Right cardiac atrium (tissue), 5 donors: Measurements from ENCODE around the gene SNX33. TPM values are rescaled to one million over a fixed set of nuclear protein-coding genes. Genes with fewer than 3 reads are reported as not detected.

Source experiments
- ATAC-seq, 2 donors: fragments of 200-7000 bp; cut with Tn5 transposase; one replicate each; pipeline versions ENCODE4 v1.8.0 to v1.9.1; 2020; ENCODE audit warnings: moderate library complexity in 2 of 2, mild to moderate bottlenecking in 1 of 2
- DNase-seq, 3 donors: peaks; one replicate each; pipeline ENCODE4 v3.0.0-alpha.2; 2020
- H3K27ac ChIP-seq: one replicate; pipeline ENCODE4 v1.5.1; 2013; ENCODE audit warnings: mild to moderate bottlenecking, low read length, control low read depth, moderate library complexity
- H3K27me3 ChIP-seq: one replicate; pipeline ENCODE4 v1.6.1; 2013; ENCODE audit not compliant: control insufficient read depth, insufficient read depth
- H3K4me1 ChIP-seq: one replicate; pipeline ENCODE4 v1.6.1; 2013; ENCODE audit warnings: low read length; ENCODE audit not compliant: control insufficient read depth, insufficient read depth
- H3K4me3 ChIP-seq: one replicate; pipeline ENCODE4 v1.5.1; 2013; ENCODE audit warnings: low read length, control low read depth
- H3K9me3 ChIP-seq: one replicate; pipeline ENCODE4 v1.6.1; 2013; ENCODE audit warnings: low read length; ENCODE audit not compliant: control insufficient read depth
- WGBS: extraction: QIAGEN DNeasy Blood & Tissue Kit; methylation state at CpG from one replicate; pipeline ENCODE4 v1.1.7; 2013; 5-methylcytosine and 5-hydroxymethylcytosine counted together
- intact Hi-C, 4 donors: fragments of 100-400 bp; cut with DNase I; formaldehyde crosslinking; loops; one replicate each; pipeline versions ENCODE4 v1.11.0 to v1.14.0; 2022 to 2023
- long read RNA-seq, 4 donors: library from polyadenylated mRNA; unstranded; transcript quantifications; one replicate each; pipeline ENCODE4 v2.0.0, GENCODE V29; 2020 to 2021
- polyA plus RNA-seq: library from polyadenylated mRNA; stranded (reverse); fragments of 200-250 nt; gene quantifications from one replicate; pipeline ENCODE4 v1.2.3, GENCODE V29; 2013
- total RNA-seq, 4 donors: library from RNA; stranded (reverse); fragmentation: NEBNext Ultra II Directional; extraction: Animal tissue kit (Norgen Biotek cat#: 25700); gene quantifications; one replicate each; pipeline ENCODE4 v1.2.1, GENCODE V29; 2021
- donor health status: healthy with polysubstance abuse.
- donor health status: DM: no; HTN: yes; CAD: no.
- donor health status: DM: no; HTN: no; CAD: no.
- donor health status: DM: no; HTN: yes; CAD: no; lungs with severe emphysema.
- donor health status: DM: yes; HTN: yes; CAD: no.

The SNX33 gene
- 10 to 100 TPM; 14.6 to 18.4 (median 17.8) TPM for total RNA-seq
- polyA plus RNA-seq, result 13.2 TPM
- long read RNA-seq, donor 1, full-length matches to known transcripts, result 36 of 49 reads
- long read RNA-seq, donor 1, partial matches to known transcripts, result 0 of 49 reads
- long read RNA-seq, donor 1, other reads (novel, unspliced or antisense), result 13 of 49 reads
- long read RNA-seq, donor 2, full-length matches to known transcripts, result 20 of 23 reads
- long read RNA-seq, donor 2, partial matches to known transcripts, result 0 of 23 reads
- long read RNA-seq, donor 2, other reads (novel, unspliced or antisense), result 3 of 23 reads
- long read RNA-seq, donor 3, full-length matches to known transcripts, result 11 of 14 reads
- long read RNA-seq, donor 3, partial matches to known transcripts, result 0 of 14 reads
- long read RNA-seq, donor 3, other reads (novel, unspliced or antisense), result 3 of 14 reads
- long read RNA-seq, donor 4, full-length matches to known transcripts, result 21 of 26 reads
- long read RNA-seq, donor 4, partial matches to known transcripts, result 2 of 26 reads
- long read RNA-seq, donor 4, other reads (novel, unspliced or antisense), result 3 of 26 reads

GRCh38 chr15:75647370-75648155 is at the start of gene SNX33:
SNX33 (plus strand) TSS chr15:75647912; CDS start chr15:75649103, 1,191 bp downstream.
- peaks cover 36% of the 10 kb centered on the region for H3K4me1 ChIP-seq
- no peaks in the 10 kb centered on the region for H3K9me3 ChIP-seq
- H3K27ac ChIP-seq, result peak within 1 kb of the TSS; percentile 95
- WGBS, result under 1% methylated on average over 76 of the region's 76 CpGs
- H3K4me3 ChIP-seq, result peak within 1 kb of the TSS; percentile 67
- H3K27me3 ChIP-seq, result no peaks in the 10 kb centered on the region
- peak; percentile 89 to 91 for ATAC-seq
- peak; percentile 90 to 95 (median 94) for DNase-seq
- intact Hi-C loops, result no loop called here

GRCh38 chr15:75598361-75598760 is 49.4 kb upstream of the SNX33 start:
- no peak overlapping the region for H3K27ac ChIP-seq

GRCh38 chr15:75599401-75599800 is 48.3 kb upstream of the SNX33 start:
- no peaks in the 10 kb centered on the region for H3K4me1 ChIP-seq
- H3K27me3 ChIP-seq, result no peaks in the 10 kb centered on the region
- H3K4me3 ChIP-seq, result no peak overlapping the region
- no peak overlapping the region for H3K27ac ChIP-seq
- H3K9me3 ChIP-seq, result no peaks in the 10 kb centered on the region
- 64% methylated on average over 2 of the region's 2 CpGs for WGBS
- intact Hi-C loops, result no loop called here
- DNase-seq (no peak), ATAC-seq (no peak)

More at GRCh38 chr15:75598361-75598760, 49.4 kb upstream of the SNX33 start:
- Histone ChIP-seq H3K27me3 (no peaks in the 10 kb centered on the region), H3K9me3 (no peaks in the 10 kb centered on the region), H3K4me3 (no peak overlapping the region), H3K4me1 (no peaks in the 10 kb centered on the region)
- intact Hi-C loops, result no loop called here
- 93% methylated on average over 4 of the region's 4 CpGs for WGBS
- no peak for ATAC-seq
- DNase-seq, result no peak

- intact Hi-C loops, result no loop called here
- H3K9me3 ChIP-seq, result no peaks in the 10 kb centered on the region
- 93% methylated on average over 8 of the region's 8 CpGs for WGBS
- H3K27me3 ChIP-seq, result no peaks in the 10 kb centered on the region
- no peaks in the 10 kb centered on the region for H3K4me1 ChIP-seq
- H3K4me3 ChIP-seq, result no peak overlapping the region
- ATAC-seq (no peak), DNase-seq (no peak)
- no peak overlapping the region for H3K27ac ChIP-seq
Measured at GRCh38 chr15:75606026-75606425, 41.7 kb upstream of the SNX33 start.

- Histone ChIP-seq H3K4me3 (no peak overlapping the region), H3K27me3 (no peaks in the 10 kb centered on the region), H3K9me3 (no peaks in the 10 kb centered on the region), H3K27ac (no peak overlapping the region), H3K4me1 (no peaks in the 10 kb centered on the region)
- ATAC-seq (no peak), DNase-seq (no peak)
- WGBS, result 80% methylated on average over 6 of the region's 6 CpGs
- intact Hi-C loops, result no loop called here
Measured at GRCh38 chr15:75606711-75607699, 40.7 kb upstream of the SNX33 start.

GRCh38 chr15:75616766-75617165 is 30.9 kb upstream of the SNX33 start:
- ATAC-seq, result no peak
- intact Hi-C loops, result no loop called here
- H3K4me1 ChIP-seq, result peaks cover 3% of the 10 kb centered on the region
- no peak overlapping the region for H3K27ac ChIP-seq
- no peaks in the 10 kb centered on the region for H3K27me3 ChIP-seq
- DNase-seq, result no peak
- H3K4me3 ChIP-seq, result no peak overlapping the region
- no peaks in the 10 kb centered on the region for H3K9me3 ChIP-seq

- H3K4me3 ChIP-seq, result no peak overlapping the region
Measured at GRCh38 chr15:75620058-75620820, 27.5 kb upstream of the SNX33 start.

GRCh38 chr15:75620841-75621391 is 26.8 kb upstream of the SNX33 start:
- H3K4me1 ChIP-seq, result peaks cover 3% of the 10 kb centered on the region
- DNase-seq (peak; percentile 87 to 94 (median 91)), ATAC-seq (peak; percentile 83 to 85)
- no peak overlapping the region for H3K4me3 ChIP-seq
- WGBS, result 37% methylated on average over 7 of the region's 7 CpGs
- peak overlapping the region; percentile 76 for H3K27ac ChIP-seq
- intact Hi-C loops, result no loop called here
- no peaks in the 10 kb centered on the region for H3K27me3 ChIP-seq
- no peaks in the 10 kb centered on the region for H3K9me3 ChIP-seq

More at GRCh38 chr15:75620058-75620820, 27.5 kb upstream of the SNX33 start:
- H3K4me1 ChIP-seq, result peaks cover 3% of the 10 kb centered on the region
- DNase-seq (peak; percentile 41 to 72 (median 55)), ATAC-seq (peak; percentile 70 to 77)
- H3K27ac ChIP-seq, result peak overlapping the region; percentile 56
- intact Hi-C loops, result no loop called here
- 35% methylated on average over 4 of the region's 4 CpGs for WGBS
- no peaks in the 10 kb centered on the region for H3K27me3 ChIP-seq
- H3K9me3 ChIP-seq, result no peaks in the 10 kb centered on the region

- H3K4me3 ChIP-seq, result no peak overlapping the region
- WGBS, result 78% methylated on average over 2 of the region's 2 CpGs
- no peak overlapping the region for H3K27ac ChIP-seq
- DNase-seq, result no peak
- ATAC-seq, result no peak
- H3K9me3 ChIP-seq, result no peaks in the 10 kb centered on the region
- peaks cover 3% of the 10 kb centered on the region for H3K4me1 ChIP-seq
- H3K27me3 ChIP-seq, result no peaks in the 10 kb centered on the region
- intact Hi-C loops, result no loop called here
Measured at GRCh38 chr15:75622505-75622904, 25.2 kb upstream of the SNX33 start.
